ENCODE measurements around the gene PCIF1.
A peak's percentile ranks its signal among the peaks of the same experiment; 100 is the strongest.
"Not testable (repeated sequence)": the region's sequence is repeated elsewhere in the genome, so short reads cannot be mapped to it uniquely, and the experiment has no call there.

The PCIF1 gene

GRCh38 chr20:45948261-45948733, 13.8 kb downstream of the PCIF1 start:
- DNase-seq = no peak

- DNase-seq = no peak
Observed at GRCh38 chr20:45948742-45949541, 14.5 kb downstream of the PCIF1 start.

- DNase-seq = no peak
Observed at GRCh38 chr20:45949542-45950329, 15.3 kb downstream of the PCIF1 start.

- no peak for DNase-seq
Observed at GRCh38 chr20:45950330-45950646, 15.8 kb downstream of the PCIF1 start.

- DNase-seq = no peak
Observed at GRCh38 chr20:45951925-45952834, 17.7 kb downstream of the PCIF1 start.

GRCh38 chr20:45952861-45953260, 18.4 kb downstream of the PCIF1 start:
- DNase-seq = no peak

GRCh38 chr20:45953672-45954071, 19.2 kb downstream of the PCIF1 start:
- DNase-seq = no peak

- not testable (repeated sequence) for DNase-seq
Observed at GRCh38 chr20:45956326-45956725, 21.8 kb downstream of the PCIF1 start.

GRCh38 chr20:45957021-45957941, 22.8 kb downstream of the PCIF1 start:
- DNase-seq = no peak

- no peak for DNase-seq
Observed at GRCh38 chr20:45958593-45958992, 24.1 kb downstream of the PCIF1 start.

GRCh38 chr20:45959126-45959525, 24.6 kb downstream of the PCIF1 start:
- no peak for DNase-seq

- no peak for DNase-seq
Observed at GRCh38 chr20:45959956-45960630, 25.6 kb downstream of the PCIF1 start.

GRCh38 chr20:45962031-45962755, 27.7 kb downstream of the PCIF1 start:
- no peak for DNase-seq

- DNase-seq = peak; percentile 56
Observed at GRCh38 chr20:45963059-45964005, 28.8 kb downstream of the PCIF1 start.

- DNase-seq = no peak
Observed at GRCh38 chr20:45964006-45964400, 29.5 kb downstream of the PCIF1 start.

- DNase-seq = no peak
Observed at GRCh38 chr20:45965169-45966002, 30.9 kb downstream of the PCIF1 start.

- DNase-seq = no peak
Observed at GRCh38 chr20:45967551-45968080, 33.1 kb downstream of the PCIF1 start.

- DNase-seq = no peak
Observed at GRCh38 chr20:45968081-45968671, 33.7 kb downstream of the PCIF1 start.

All from NCI-H1105 treated with DMSO at 0.1 percent for 48 hours (cell line).